OCI-LY7 (cell line): ENCODE measurements around the gene CIDEB.

Source experiments
- EZH2phosphoT487 ChIP-seq: fragments of 200-600 bp; sonication (generic); IDR thresholded peaks from 2 replicates; pipeline ENCODE4 v1.6.1; 2018; ENCODE audit warnings: low read depth, borderline replicate concordance, mild to moderate bottlenecking, mixed run types, antibody characterized with exemption, low read length, moderate library complexity, mixed read lengths
- TF ChIP-seq, protein P1 (sequence below): fragments of 200-600 bp; sonication (generic); conservative IDR thresholded peaks from 2 replicates; pipeline ENCODE4 v1.5.1; 2014; ENCODE audit warnings: mild to moderate bottlenecking, antibody characterized with exemption, low read length, moderate library complexity, mixed read lengths

DNA sequence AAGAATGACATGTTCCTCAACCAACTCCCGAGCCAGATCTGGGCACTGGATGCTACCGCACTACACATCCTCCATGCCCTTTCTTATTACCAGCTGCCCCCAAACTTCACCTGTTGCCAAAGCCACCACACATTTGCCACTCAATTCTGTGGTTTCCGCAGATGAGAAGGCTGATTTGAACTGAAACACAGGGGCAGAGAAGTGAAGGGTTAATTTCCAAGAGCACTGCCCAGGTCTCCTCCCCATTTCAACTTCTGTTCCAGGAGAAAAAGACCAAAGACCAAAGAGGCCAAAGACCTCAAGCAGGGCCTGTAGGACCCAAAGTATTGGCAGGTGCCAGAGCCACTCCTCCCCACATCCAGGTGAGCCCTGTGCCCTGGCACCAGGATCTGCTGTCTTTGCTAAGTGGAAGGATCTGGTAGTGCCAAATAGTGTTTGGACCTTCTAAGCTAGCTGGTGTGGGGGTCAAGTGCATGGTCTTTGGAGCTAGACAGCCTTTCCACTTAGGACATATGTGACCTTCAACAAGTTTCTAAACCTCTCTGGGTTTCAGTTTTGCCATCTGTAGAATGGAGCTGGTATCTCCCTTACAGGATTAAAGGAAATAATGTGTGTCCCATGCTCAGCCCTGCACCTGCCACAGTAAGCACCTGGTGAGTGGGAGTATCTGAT, 16.2 kb downstream of the CIDEB start:
- TF ChIP-seq, protein P1, sequence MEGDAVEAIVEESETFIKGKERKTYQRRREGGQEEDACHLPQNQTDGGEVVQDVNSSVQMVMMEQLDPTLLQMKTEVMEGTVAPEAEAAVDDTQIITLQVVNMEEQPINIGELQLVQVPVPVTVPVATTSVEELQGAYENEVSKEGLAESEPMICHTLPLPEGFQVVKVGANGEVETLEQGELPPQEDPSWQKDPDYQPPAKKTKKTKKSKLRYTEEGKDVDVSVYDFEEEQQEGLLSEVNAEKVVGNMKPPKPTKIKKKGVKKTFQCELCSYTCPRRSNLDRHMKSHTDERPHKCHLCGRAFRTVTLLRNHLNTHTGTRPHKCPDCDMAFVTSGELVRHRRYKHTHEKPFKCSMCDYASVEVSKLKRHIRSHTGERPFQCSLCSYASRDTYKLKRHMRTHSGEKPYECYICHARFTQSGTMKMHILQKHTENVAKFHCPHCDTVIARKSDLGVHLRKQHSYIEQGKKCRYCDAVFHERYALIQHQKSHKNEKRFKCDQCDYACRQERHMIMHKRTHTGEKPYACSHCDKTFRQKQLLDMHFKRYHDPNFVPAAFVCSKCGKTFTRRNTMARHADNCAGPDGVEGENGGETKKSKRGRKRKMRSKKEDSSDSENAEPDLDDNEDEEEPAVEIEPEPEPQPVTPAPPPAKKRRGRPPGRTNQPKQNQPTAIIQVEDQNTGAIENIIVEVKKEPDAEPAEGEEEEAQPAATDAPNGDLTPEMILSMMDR, result no peak
- no peak for TF ChIP-seq EZH2phosphoT487
